ENCODE measurements around the gene NUDT3.
"Not testable (repeated sequence)": the region's sequence is repeated elsewhere in the genome, so short reads cannot be mapped to it uniquely, and the experiment has no call there.

Gene NUDT3

GRCh38 chr6:34248198-34248726 is 144.2 kb downstream of the NUDT3 start:
- no peaks in the 10 kb centered on the region for H3K9me3 ChIP-seq (ENCODE audit: insufficient read depth, low read length)
- H3K4me3 ChIP-seq (ENCODE audit: insufficient read length, low read depth): peak overlapping the region; percentile 79
- no peaks in the 10 kb centered on the region for H3K27me3 ChIP-seq (ENCODE audit: insufficient read depth, insufficient read length)
- peak overlapping the region; percentile 88 for H3K9ac ChIP-seq (ENCODE audit: insufficient read length, low read depth)
- no peak for TF ChIP-seq ZNF274 (IDR thresholded peaks at IDR 0.05; ENCODE audit: low read depth, low read length)
- TF ChIP-seq YY1 (IDR thresholded peaks at IDR 0.05; ENCODE audit: insufficient read depth, insufficient read length): no peak
- no peak for TF ChIP-seq SUZ12 (IDR thresholded peaks at IDR 0.05; ENCODE audit: extremely low read depth, insufficient read depth, insufficient read length)
- H3K4me1 ChIP-seq (ENCODE audit: insufficient read depth, insufficient read length): peaks cover 10% of the 10 kb centered on the region
- no peak for DNase-seq (ENCODE audit: low read depth, low spot score)
- H3K36me3 ChIP-seq (ENCODE audit: insufficient read depth, insufficient read length, low read length): peaks cover 13% of the 10 kb centered on the region

DNA sequence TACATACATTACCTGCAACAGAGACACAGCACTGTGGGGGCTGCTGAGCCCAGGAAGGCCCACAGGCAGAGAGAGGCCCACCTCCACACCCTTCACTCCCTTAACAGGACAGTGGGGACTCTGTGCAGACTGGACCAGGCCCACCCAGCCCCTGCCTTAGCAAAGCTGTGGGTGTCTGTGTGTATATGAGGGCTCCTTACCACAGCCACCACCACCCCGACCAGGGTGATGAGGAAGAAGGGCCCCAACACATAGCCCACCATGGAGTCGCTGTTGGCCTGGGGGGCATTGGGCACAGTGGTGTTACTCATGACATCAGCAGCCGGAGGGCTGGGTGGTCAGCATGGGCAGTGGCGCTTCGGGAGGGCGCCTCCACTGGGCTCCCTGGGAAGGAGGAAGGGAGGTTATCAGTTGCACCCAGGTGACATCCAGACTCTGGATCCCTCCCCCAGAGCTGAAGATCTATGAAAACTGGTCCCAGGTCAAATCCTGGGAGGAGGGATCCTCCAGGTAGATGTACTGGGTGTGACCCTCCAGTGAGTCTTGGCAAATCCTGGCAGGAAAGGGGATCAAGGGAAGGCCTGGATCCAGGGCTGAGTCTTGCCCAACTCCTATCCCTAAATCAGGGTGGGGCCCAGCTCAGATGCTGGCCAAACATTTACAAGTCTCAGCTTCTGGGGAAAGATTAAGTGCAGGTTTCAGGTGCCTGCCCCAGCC is 144.8 kb downstream of the NUDT3 start:
- no peak for DNase-seq (ENCODE audit: low read depth, low spot score)

GRCh38 chr6:34246563-34247391 is 145.7 kb downstream of the NUDT3 start:
- H3K4me1 ChIP-seq (ENCODE audit: insufficient read depth, insufficient read length): peaks cover 10% of the 10 kb centered on the region
- H3K36me3 ChIP-seq (ENCODE audit: insufficient read depth, insufficient read length, low read length): peaks cover 28% of the 10 kb centered on the region
- no peak for DNase-seq (ENCODE audit: low read depth, low spot score)
- no peaks in the 10 kb centered on the region for H3K27me3 ChIP-seq (ENCODE audit: insufficient read depth, insufficient read length)
- H3K4me3 ChIP-seq (ENCODE audit: insufficient read length, low read depth): no peak overlapping the region
- no peaks in the 10 kb centered on the region for H3K9me3 ChIP-seq (ENCODE audit: insufficient read depth, low read length)
- no peak for TF ChIP-seq ZNF274 (IDR thresholded peaks at IDR 0.05; ENCODE audit: low read depth, low read length)
- TF ChIP-seq SUZ12 (IDR thresholded peaks at IDR 0.05; ENCODE audit: extremely low read depth, insufficient read depth, insufficient read length): no peak
- no peak for TF ChIP-seq YY1 (IDR thresholded peaks at IDR 0.05; ENCODE audit: insufficient read depth, insufficient read length)
- H3K9ac ChIP-seq (ENCODE audit: insufficient read length, low read depth): peak overlapping the region; percentile 5

More for the DNA sequence above, 144.8 kb downstream of the NUDT3 start:
- peaks cover 19% of the 10 kb centered on the region for H3K36me3 ChIP-seq (ENCODE audit: insufficient read depth, insufficient read length, low read length)
- TF ChIP-seq YY1 (IDR thresholded peaks at IDR 0.05; ENCODE audit: insufficient read depth, insufficient read length) (no peak), SUZ12 (IDR thresholded peaks at IDR 0.05; ENCODE audit: extremely low read depth, insufficient read depth, insufficient read length) (no peak), ZNF274 (IDR thresholded peaks at IDR 0.05; ENCODE audit: low read depth, low read length) (no peak)
- H3K9me3 ChIP-seq (ENCODE audit: insufficient read depth, low read length): no peaks in the 10 kb centered on the region
- H3K4me1 ChIP-seq (ENCODE audit: insufficient read depth, insufficient read length): peaks cover 10% of the 10 kb centered on the region
- H3K27me3 ChIP-seq (ENCODE audit: insufficient read depth, insufficient read length): no peaks in the 10 kb centered on the region
- H3K9ac ChIP-seq (ENCODE audit: insufficient read length, low read depth): no peak overlapping the region
- peak overlapping the region; percentile 79 for H3K4me3 ChIP-seq (ENCODE audit: insufficient read length, low read depth)

DNA sequence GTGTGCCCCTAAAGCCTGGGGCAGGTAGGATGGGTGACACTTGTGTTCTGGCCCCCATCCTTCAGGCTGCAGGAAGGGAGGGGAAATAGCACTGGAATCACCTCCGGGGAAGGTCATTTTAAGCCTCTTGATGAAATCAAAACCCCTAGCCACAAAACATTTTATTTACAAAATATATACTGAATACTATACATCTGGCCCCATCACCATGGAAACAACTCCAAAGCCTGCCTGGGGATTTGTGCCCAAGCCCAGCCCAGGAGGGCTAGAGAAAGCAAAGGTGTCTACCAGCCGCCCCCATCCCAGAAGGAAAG is 146.3 kb downstream of the NUDT3 start:
- no peak overlapping the region for H3K4me3 ChIP-seq (ENCODE audit: insufficient read length, low read depth)
- peaks cover 34% of the 10 kb centered on the region for H3K36me3 ChIP-seq (ENCODE audit: insufficient read depth, insufficient read length, low read length)
- no peak for TF ChIP-seq ZNF274 (IDR thresholded peaks at IDR 0.05; ENCODE audit: low read depth, low read length)
- no peak for TF ChIP-seq SUZ12 (IDR thresholded peaks at IDR 0.05; ENCODE audit: extremely low read depth, insufficient read depth, insufficient read length)
- no peak for TF ChIP-seq YY1 (IDR thresholded peaks at IDR 0.05; ENCODE audit: insufficient read depth, insufficient read length)
- no peak for DNase-seq (ENCODE audit: low read depth, low spot score)
- no peaks in the 10 kb centered on the region for H3K9me3 ChIP-seq (ENCODE audit: insufficient read depth, low read length)
- H3K4me1 ChIP-seq (ENCODE audit: insufficient read depth, insufficient read length): peaks cover 16% of the 10 kb centered on the region
- H3K27me3 ChIP-seq (ENCODE audit: insufficient read depth, insufficient read length): no peaks in the 10 kb centered on the region
- H3K9ac ChIP-seq (ENCODE audit: insufficient read length, low read depth): no peak overlapping the region

DNA sequence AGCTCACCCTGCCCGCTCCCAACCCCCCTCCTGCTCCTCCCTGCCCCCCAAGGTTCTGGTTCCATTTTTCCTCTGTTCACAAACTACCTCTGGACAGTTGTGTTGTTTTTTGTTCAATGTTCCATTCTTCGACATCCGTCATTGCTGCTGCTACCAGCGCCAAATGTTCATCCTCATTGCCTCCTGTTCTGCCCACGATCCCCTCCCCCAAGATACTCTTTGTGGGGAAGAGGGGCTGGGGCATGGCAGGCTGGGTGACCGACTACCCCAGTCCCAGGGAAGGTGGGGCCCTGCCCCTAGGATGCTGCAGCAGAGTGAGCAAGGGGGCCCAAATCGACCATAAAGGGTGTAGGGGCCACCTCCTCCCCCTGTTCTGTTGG is 146.7 kb downstream of the NUDT3 start:
- H3K9me3 ChIP-seq (ENCODE audit: insufficient read depth, low read length); H3K4me3 ChIP-seq (ENCODE audit: insufficient read length, low read depth); H3K9ac ChIP-seq (ENCODE audit: insufficient read length, low read depth); DNase-seq (ENCODE audit: low read depth, low spot score); H3K27me3 ChIP-seq (ENCODE audit: insufficient read depth, insufficient read length): not testable (repeated sequence)
- Histone ChIP-seq H3K36me3 (ENCODE audit: insufficient read depth, insufficient read length, low read length) (peaks cover 38% of the 10 kb centered on the region), H3K4me1 (ENCODE audit: insufficient read depth, insufficient read length) (peaks cover 17% of the 10 kb centered on the region)

DNA sequence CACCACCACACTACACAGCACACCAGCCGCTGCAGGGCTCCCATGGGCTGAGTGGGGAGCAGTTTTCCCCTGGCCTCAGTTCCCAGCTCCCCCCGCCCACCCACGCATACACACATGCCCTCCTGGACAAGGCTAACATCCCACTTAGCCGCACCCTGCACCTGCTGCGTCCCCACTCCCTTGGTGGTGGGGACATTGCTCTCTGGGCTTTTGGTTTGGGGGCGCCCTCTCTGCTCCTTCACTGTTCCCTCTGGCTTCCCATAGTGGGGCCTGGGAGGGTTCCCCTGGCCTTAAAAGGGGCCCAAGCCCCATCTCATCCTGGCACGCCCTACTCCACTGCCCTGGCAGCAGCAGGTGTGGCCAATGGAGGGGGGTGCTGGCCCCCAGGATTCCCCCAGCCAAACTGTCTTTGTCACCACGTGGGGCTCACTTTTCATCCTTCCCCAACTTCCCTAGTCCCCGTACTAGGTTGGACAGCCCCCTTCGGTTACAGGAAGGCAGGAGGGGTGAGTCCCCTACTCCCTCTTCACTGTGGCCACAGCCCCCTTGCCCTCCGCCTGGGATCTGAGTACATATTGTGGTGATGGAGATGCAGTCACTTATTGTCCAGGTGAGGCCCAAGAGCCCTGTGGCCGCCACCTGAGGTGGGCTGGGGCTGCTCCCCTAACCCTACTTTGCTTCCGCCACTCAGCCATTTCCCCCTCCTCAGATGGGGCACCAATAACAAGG is 147.3 kb downstream of the NUDT3 start:
- H3K9ac ChIP-seq (ENCODE audit: insufficient read length, low read depth); H3K4me3 ChIP-seq (ENCODE audit: insufficient read length, low read depth); H3K27me3 ChIP-seq (ENCODE audit: insufficient read depth, insufficient read length); DNase-seq (ENCODE audit: low read depth, low spot score); H3K9me3 ChIP-seq (ENCODE audit: insufficient read depth, low read length): not testable (repeated sequence)
- Histone ChIP-seq H3K36me3 (ENCODE audit: insufficient read depth, insufficient read length, low read length) (peaks cover 44% of the 10 kb centered on the region), H3K4me1 (ENCODE audit: insufficient read depth, insufficient read length) (peaks cover 20% of the 10 kb centered on the region)
